H1 (cell line): ENCODE results near the gene CMTM2. TPM values are rescaled to one million over a fixed set of nuclear protein-coding genes. Genes with fewer than 3 reads are reported as not detected.

Experiments
- CTCF ChIA-PET: fragments of 300-600 bp; sonication (Branson Sonifier 250); formaldehyde crosslinking; loops from one replicate; lab custom pipeline; 2021; ENCODE audit not compliant: partially characterized antibody; lab: Charles Lee
- POLR2A ChIA-PET: fragments of 300-600 bp; sonication (Branson Sonifier 250); formaldehyde crosslinking; loops from one replicate; lab custom pipeline; 2021; ENCODE audit warnings: inconsistent platforms; ENCODE audit not compliant: partially characterized antibody; lab: Charles Lee
- DNase-seq, 2 experiments: peaks; one replicate each; pipeline versions ENCODE4 v3.0.0 to v3.0.0-alpha.2; 2010 to 2022; ENCODE audit warnings: low spot score in 2 of 2, low read depth in 1 of 2, mixed read lengths in 1 of 2
- FAIRE-seq: peaks from 2 replicates; lab custom pipeline; 2011; peaks lifted over from hg19 to GRCh38; lab: Jason Lieb, UNC
- H2AFZ ChIP-seq: 2 replicates; pipeline ENCODE4 v1.8.1; 2012; ENCODE audit warnings: low read length, inconsistent platforms
- H2AK5ac ChIP-seq: 2 replicates; pipeline ENCODE4 v1.6.1; 2013; ENCODE audit warnings: low read depth, low read length
- H2BK120ac ChIP-seq: replicated peaks from 2 replicates; pipeline ENCODE3; 2013; ENCODE audit warnings: low read depth, low read length, inconsistent platforms
- H2BK12ac ChIP-seq: 2 replicates; pipeline ENCODE4 v1.6.1; 2013; ENCODE audit warnings: low read depth, low read length
- H2BK15ac ChIP-seq: 2 replicates; pipeline ENCODE4 v1.6.1; 2013; ENCODE audit warnings: low read length
- H2BK20ac ChIP-seq: 2 replicates; pipeline ENCODE4 v1.6.1; 2013; ENCODE audit warnings: low read length
- H2BK5ac ChIP-seq: 2 replicates; pipeline ENCODE4 v1.6.1; 2013; ENCODE audit warnings: low read depth, low read length
- H3K14ac ChIP-seq: 2 replicates; pipeline ENCODE4 v1.6.1; 2013; ENCODE audit warnings: inconsistent platforms; ENCODE audit not compliant: insufficient read length
- H3K18ac ChIP-seq: 2 replicates; pipeline ENCODE4 v1.6.1; 2013; ENCODE audit warnings: low read length; ENCODE audit errors: extremely low read depth
- H3K23ac ChIP-seq: 2 replicates; pipeline ENCODE4 v1.6.1; 2013; ENCODE audit warnings: inconsistent platforms; ENCODE audit not compliant: insufficient read length
- H3K23me2 ChIP-seq: 2 replicates; pipeline ENCODE4 v1.6.1; 2013; ENCODE audit warnings: low read depth, low read length
- H3K27ac ChIP-seq: 2 replicates; pipeline ENCODE4 v1.6.1; 2011; ENCODE audit warnings: low read depth, low read length, inconsistent platforms
- H3K27me3 ChIP-seq, 4 experiments: replicated peaks in 1 of 4; 1 replicate in 1 of 4; 2 replicates in 3 of 4; pipeline versions ENCODE4 v1.6.1 to v1.8.1; 2011 to 2013; ENCODE audit warnings: low read length in 3 of 4, mild to moderate bottlenecking in 3 of 4, inconsistent platforms in 2 of 4, mixed read lengths in 2 of 4, moderate library complexity in 1 of 4; ENCODE audit not compliant: control insufficient read depth in 3 of 4, insufficient read depth in 3 of 4; ENCODE audit errors: extremely low read depth in 1 of 4
- H3K36me3 ChIP-seq, 4 experiments: 2 replicates each; pipeline versions ENCODE4 v1.6.1 to v1.8.1; 2011 to 2013; ENCODE audit warnings: mild to moderate bottlenecking in 4 of 4, low read length in 3 of 4, moderate library complexity in 2 of 4, control low read depth in 1 of 4, inconsistent platforms in 1 of 4; ENCODE audit not compliant: insufficient read depth in 4 of 4, control insufficient read depth in 2 of 4
- H3K4ac ChIP-seq: replicated peaks from 2 replicates; pipeline ENCODE3; 2013; ENCODE audit warnings: low read length, low read depth, mixed read lengths, inconsistent platforms; ENCODE audit not compliant: insufficient read length
- H3K4me1 ChIP-seq, 4 experiments: replicated peaks in 1 of 4; 1 replicate in 1 of 4; 2 replicates in 3 of 4; pipeline versions ENCODE4 v1.6.1 to v1.8.1; 2011 to 2013; ENCODE audit warnings: low read length in 3 of 4, inconsistent platforms in 2 of 4, mixed read lengths in 1 of 4; ENCODE audit not compliant: insufficient read depth in 4 of 4, control insufficient read depth in 3 of 4
- H3K4me2 ChIP-seq, 2 experiments: 2 replicates each; pipeline versions ENCODE4 v1.6.1 to v1.8.1; 2011 to 2013; ENCODE audit warnings: low read depth in 2 of 2, low read length in 2 of 2, control low read depth in 1 of 2, inconsistent platforms in 1 of 2, mild to moderate bottlenecking in 1 of 2; ENCODE audit not compliant: insufficient read depth in 1 of 2
- H3K4me3 ChIP-seq, 4 experiments: fragments of 200-600, 300-600 bp in 1 of 4; sonication (generic), shearing (Covaris generic), sonication (Bioruptor Twin) in 1 of 4; 2 replicates each; pipeline versions ENCODE4 v1.5.1 to v1.8.1; 2011 to 2016; ENCODE audit warnings: low read length in 4 of 4, low read depth in 3 of 4, control low read depth in 2 of 4, inconsistent platforms in 2 of 4, mild to moderate bottlenecking in 2 of 4, mixed read lengths in 1 of 4, moderate library complexity in 1 of 4; ENCODE audit not compliant: insufficient read depth in 2 of 4; ENCODE audit errors: extremely low read depth in 1 of 4
- H3K56ac ChIP-seq: replicated peaks from 2 replicates; pipeline ENCODE3; 2013; ENCODE audit warnings: low read depth, mild to moderate bottlenecking, mixed read lengths, low read length, inconsistent platforms; ENCODE audit not compliant: insufficient read length
- H3K79me1 ChIP-seq: 2 replicates; pipeline ENCODE4 v1.6.1; 2013; ENCODE audit warnings: low read depth, low read length, control low read depth
- H3K79me2 ChIP-seq, 2 experiments: 2 replicates each; pipeline versions ENCODE4 v1.6.1 to v1.8.1; 2012 to 2013; ENCODE audit warnings: low read length in 2 of 2, mild to moderate bottlenecking in 2 of 2, inconsistent platforms in 1 of 2; ENCODE audit not compliant: insufficient read depth in 2 of 2, control insufficient read depth in 1 of 2
- H3K9ac ChIP-seq, 4 experiments: replicated peaks in 1 of 4; 1 replicate in 1 of 4; 2 replicates in 3 of 4; pipeline versions ENCODE4 v1.6.1 to v1.8.1; 2011 to 2013; ENCODE audit warnings: low read depth in 3 of 4, low read length in 3 of 4, control low read depth in 2 of 4, mild to moderate bottlenecking in 2 of 4, moderate library complexity in 2 of 4, inconsistent platforms in 1 of 4; ENCODE audit errors: extremely low read depth in 1 of 4
- H3K9me3 ChIP-seq, 2 experiments: 2 replicates each; pipeline versions ENCODE4 v1.6.1 to v1.8.1; 2012 to 2013; ENCODE audit warnings: mild to moderate bottlenecking in 2 of 2, moderate library complexity in 2 of 2, control low read depth in 1 of 2, inconsistent platforms in 1 of 2, low read depth in 1 of 2, low read length in 1 of 2, mixed read lengths in 1 of 2; ENCODE audit not compliant: insufficient read depth in 2 of 2
- H4K20me1 ChIP-seq, 2 experiments: replicated peaks in 1 of 2; 2 replicates each; pipeline versions ENCODE3 to v1.8.1; 2011 to 2013; ENCODE audit warnings: inconsistent platforms in 2 of 2, low read length in 2 of 2, mild to moderate bottlenecking in 1 of 2; ENCODE audit not compliant: insufficient read depth in 2 of 2, control insufficient read depth in 1 of 2
- H4K5ac ChIP-seq: 2 replicates; pipeline ENCODE4 v1.6.1; 2013; ENCODE audit warnings: low read length, low read depth, mixed read lengths, inconsistent platforms; ENCODE audit not compliant: insufficient read length
- H4K8ac ChIP-seq: 2 replicates; pipeline ENCODE4 v1.8.0; 2013; ENCODE audit warnings: mild to moderate bottlenecking, moderate library complexity, low read length, inconsistent platforms; ENCODE audit not compliant: insufficient read depth; ENCODE audit errors: extremely low read depth
- H4K91ac ChIP-seq: replicated peaks from 2 replicates; pipeline ENCODE3; 2013; ENCODE audit warnings: low read length, mixed read lengths, inconsistent platforms; ENCODE audit not compliant: insufficient read length
- ASH2L ChIP-seq: fragments of 200-600, 300-600 bp; sonication (generic); IDR thresholded peaks from one replicate; pipeline ENCODE4 v1.7.1; 2017; ENCODE audit warnings: low read length
- CHD1 ChIP-seq: IDR thresholded peaks from 2 replicates; pipeline ENCODE4 v1.6.1; 2012; ENCODE audit warnings: low read depth, low read length, improper control_type of control experiment
- TEAD4 ChIP-seq: IDR thresholded peaks from 2 replicates; pipeline ENCODE4 v1.6.1; 2012; ENCODE audit warnings: low read depth, low read length, inconsistent platforms, mixed read lengths
- WGBS, 2 experiments: shearing (Covaris generic) in 1 of 2; methylation state at CpG; one replicate each; pipeline versions ENCODE4 v1.1.6 to v1.1.7; 2013 to 2015; ENCODE audit warnings: low lambda C conversion rate in 2 of 2, mixed read lengths in 2 of 2, inconsistent platforms in 1 of 2, low coverage in 1 of 2, missing lambda C conversion rate in 1 of 2; ENCODE audit not compliant: insufficient replicate concordance in 2 of 2, insufficient coverage in 1 of 2, insufficient read length in 1 of 2; ENCODE audit errors: extremely low coverage in 1 of 2, missing lambda C conversion rate in 1 of 2; 5-methylcytosine and 5-hydroxymethylcytosine counted together
- polyA plus RNA-seq, 7 experiments: library from polyadenylated mRNA; depleted of rRNA in 3 of 7; stranded (reverse) in 5 of 7; unstranded in 2 of 7; fragments of >200 nt in 5 of 7; fragments of 200-250 nt in 2 of 7; gene quantifications; 1 replicate in 5 of 7; 2 replicates in 1 of 7; 4 replicates in 1 of 7; pipeline versions ENCODE4 v1.2.1 to v1.2.3, GENCODE V29; 2011 to 2013; ENCODE audit warnings: missing spikeins in 2 of 7, mixed read lengths in 2 of 7
- total RNA-seq: library from RNA; stranded (reverse); fragmentation: NEBNext Ultra II Directional; extraction: Animal tissue kit (Norgen Biotek cat#: 25700); gene quantifications from 2 replicates; pipeline ENCODE4 v1.2.1, GENCODE V29; 2021

Gene CMTM2
- total and polyA plus RNA-seq, 2 of the 8 experiments (the other 6 are each of a cell fraction or from before 2014, with no cell fraction given) = not detected

GRCh38 chr16:66569131-66569530, 10.1 kb upstream of the CMTM2 start:
- Histone ChIP-seq H3K9ac (no peak overlapping the region), H2BK15ac (no peak overlapping the region), H3K56ac (no peak overlapping the region), H2BK5ac (no peak overlapping the region), H3K9me3 (no peaks in the 10 kb centered on the region), H2AK5ac (no peak overlapping the region), H3K27ac (no peak overlapping the region), H2BK12ac (no peak overlapping the region), H4K5ac (no peak overlapping the region), H4K91ac (no peak overlapping the region), H3K18ac (no peak overlapping the region), H3K14ac (no peak overlapping the region), H2BK120ac (no peak overlapping the region), H2AFZ (no peak overlapping the region), H3K23ac (no peak overlapping the region), H3K27me3 (no peaks in the 10 kb centered on the region), H3K4me1 (no peaks in the 10 kb centered on the region), H3K79me1 (no peaks in the 10 kb centered on the region), H3K4ac (no peak overlapping the region), H3K4me3 (no peak overlapping the region), H2BK20ac (no peak overlapping the region), H3K23me2 (no peaks in the 10 kb centered on the region), H3K36me3 (peaks cover 0 to 5% (median 0%) of the 10 kb centered on the region in 4 experiments; a peak in 2 of 8 replicates), H3K79me2 (no peaks in the 10 kb centered on the region), H4K8ac (no peak overlapping the region), H4K20me1 (peaks cover 0 to 2% of the 10 kb centered on the region in 2 experiments), H3K4me2 (no peak overlapping the region)
- 92% methylated on average over 1 of the region's 1 CpG; no CpG with 5 or more reads in 1 of the 2 experiments for WGBS, 2 experiments
- ChIA-PET CTCF (interaction anchor here (1.4 to 6.8 kb wide), 2 partner anchors 21 to 162 kb away, joined by 3 to 30 read pairs; no protein-coding TSS in a partner anchor), POLR2A (interaction anchor here (1.4 to 2.3 kb wide), 2 partner anchors 10 to 17 kb away, joined by 3 to 7 read pairs; partner anchors contain the start of gene CMTM2)
- DNase-seq = no peak
- FAIRE-seq = no peak
- no peak for TF ChIP-seq TEAD4
- TF ChIP-seq CHD1 = no peak
- TF ChIP-seq ASH2L = no peak
